Rectal smooth muscle tissue (tissue), 1 donor: Measurements from ENCODE around the gene MACROD2.

ENCODE experiments used
- H3K27ac ChIP-seq: one replicate; pipeline ENCODE4 v1.7.0; 2013; ENCODE audit warnings: low read depth, low read length, inconsistent platforms
- H3K27me3 ChIP-seq: one replicate; pipeline ENCODE4 v1.7.0; 2013; ENCODE audit warnings: low read length; ENCODE audit not compliant: control insufficient read depth, insufficient read depth
- H3K36me3 ChIP-seq: one replicate; pipeline ENCODE4 v1.7.0; 2013; ENCODE audit warnings: low read length; ENCODE audit not compliant: control insufficient read depth, insufficient read depth
- H3K4me1 ChIP-seq: one replicate; pipeline ENCODE4 v1.7.0; 2013; ENCODE audit warnings: low read length; ENCODE audit not compliant: control insufficient read depth, insufficient read depth
- H3K4me3 ChIP-seq: one replicate; pipeline ENCODE4 v1.7.0; 2013; ENCODE audit warnings: low read length
- H3K9ac ChIP-seq: one replicate; pipeline ENCODE4 v1.7.0; 2013; ENCODE audit warnings: low read length

MACROD2 gene

GRCh38 chr20:14295770-14296309 lies 300.5 kb downstream of the MACROD2 start:
- H3K27me3 ChIP-seq = no peaks in the 10 kb centered on the region
- H3K4me1 ChIP-seq = no peaks in the 10 kb centered on the region
- H3K4me3 ChIP-seq = no peak overlapping the region
- H3K36me3 ChIP-seq = no peaks in the 10 kb centered on the region
- H3K27ac ChIP-seq = no peak overlapping the region
- no peak overlapping the region for H3K9ac ChIP-seq

DNA sequence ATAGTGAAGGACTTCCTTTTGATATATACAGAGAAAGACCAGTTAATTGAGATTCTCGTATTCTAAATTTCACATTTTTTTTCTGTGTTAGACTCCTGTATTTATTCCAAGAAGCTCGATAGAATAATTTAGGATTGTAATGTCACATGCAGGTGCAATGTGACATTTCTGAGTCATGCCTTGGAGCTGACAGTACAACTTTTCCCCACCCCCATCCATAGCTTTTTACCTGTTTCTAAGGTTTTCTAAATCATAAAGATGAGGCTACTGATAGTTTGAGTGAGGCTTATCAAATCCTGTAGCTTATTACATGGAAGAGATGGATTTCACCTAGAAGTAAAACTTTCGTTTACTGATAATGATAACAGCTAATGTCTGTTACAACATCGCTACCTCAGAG lies 304.5 kb downstream of the MACROD2 start:
- no peaks in the 10 kb centered on the region for H3K27me3 ChIP-seq
- H3K4me1 ChIP-seq = no peaks in the 10 kb centered on the region
- H3K9ac ChIP-seq = no peak overlapping the region
- no peak overlapping the region for H3K27ac ChIP-seq
- no peak overlapping the region for H3K4me3 ChIP-seq
- no peaks in the 10 kb centered on the region for H3K36me3 ChIP-seq

GRCh38 chr20:14303106-14303505 lies 307.8 kb downstream of the MACROD2 start:
- Histone ChIP-seq H3K27ac (no peak overlapping the region), H3K27me3 (no peaks in the 10 kb centered on the region), H3K4me1 (peaks cover 3% of the 10 kb centered on the region), H3K9ac (no peak overlapping the region), H3K36me3 (no peaks in the 10 kb centered on the region), H3K4me3 (no peak overlapping the region)

DNA sequence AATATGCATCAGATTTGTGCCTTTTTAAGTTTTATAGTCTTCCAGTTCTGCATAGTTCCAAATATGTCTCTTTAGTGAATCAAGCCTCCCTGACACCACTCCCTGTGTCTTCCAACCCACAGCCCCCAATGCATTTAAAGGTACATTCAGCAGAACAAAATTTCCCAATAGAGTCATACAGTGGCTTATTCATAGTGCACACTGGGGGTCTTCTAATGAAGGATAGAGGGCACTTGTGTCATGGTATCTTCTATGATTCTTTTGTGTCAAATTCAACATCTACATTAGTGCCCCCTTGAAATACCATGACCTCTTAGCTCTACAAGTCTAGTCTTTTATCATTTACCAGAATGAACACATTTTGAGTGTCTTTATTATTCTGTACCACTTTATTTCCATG lies 308.3 kb downstream of the MACROD2 start:
- Histone ChIP-seq H3K9ac (no peak overlapping the region), H3K27ac (no peak overlapping the region), H3K27me3 (no peaks in the 10 kb centered on the region), H3K4me3 (no peak overlapping the region), H3K4me1 (peaks cover 3% of the 10 kb centered on the region), H3K36me3 (no peaks in the 10 kb centered on the region)

- Histone ChIP-seq H3K36me3 (no peaks in the 10 kb centered on the region), H3K27ac (no peak overlapping the region), H3K4me1 (peaks cover 3% of the 10 kb centered on the region), H3K4me3 (no peak overlapping the region), H3K9ac (no peak overlapping the region), H3K27me3 (no peaks in the 10 kb centered on the region)
Observed at GRCh38 chr20:14304472-14304871, 309.2 kb downstream of the MACROD2 start.

- Histone ChIP-seq H3K9ac (no peak overlapping the region), H3K4me1 (peaks cover 6% of the 10 kb centered on the region), H3K27ac (no peak overlapping the region), H3K4me3 (no peak overlapping the region), H3K36me3 (no peaks in the 10 kb centered on the region), H3K27me3 (no peaks in the 10 kb centered on the region)
Observed at GRCh38 chr20:14307956-14308355, 312.6 kb downstream of the MACROD2 start.

DNA sequence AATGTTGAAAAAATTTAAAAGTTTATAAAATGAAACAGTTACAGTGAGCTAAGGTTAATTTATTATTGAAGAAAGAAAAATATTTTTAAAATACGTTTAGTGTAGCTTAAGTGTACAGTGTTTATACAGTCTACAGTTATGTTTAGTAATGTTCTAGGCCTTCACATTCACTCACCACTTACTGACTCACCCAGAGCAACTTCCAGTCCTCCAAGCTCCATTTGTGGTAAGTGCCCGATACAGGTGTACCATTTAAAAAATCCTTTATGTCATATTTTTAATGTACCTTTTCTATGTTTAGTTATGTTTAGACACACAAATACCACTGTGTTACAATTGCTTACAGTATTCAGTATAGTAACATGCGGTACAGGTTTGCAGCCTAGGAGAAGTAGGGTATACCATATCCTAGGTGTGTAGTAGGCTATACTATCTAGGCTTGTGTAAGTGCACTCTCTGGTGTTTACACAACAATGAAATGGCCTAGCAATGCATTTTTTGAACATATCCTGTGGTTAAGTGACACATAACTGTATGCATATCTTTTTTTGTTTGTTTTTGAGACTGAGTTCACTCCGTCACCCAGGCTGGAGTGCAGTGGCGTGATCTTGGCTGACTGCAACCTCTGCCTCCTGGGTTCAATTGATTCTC lies 315.8 kb downstream of the MACROD2 start:
- no peak overlapping the region for H3K9ac ChIP-seq
- H3K27ac ChIP-seq = peak overlapping the region; percentile 49

GRCh38 chr20:14312001-14312400 lies 316.7 kb downstream of the MACROD2 start:
- no peak overlapping the region for H3K27ac ChIP-seq

More for the DNA sequence above, 315.8 kb downstream of the MACROD2 start:
- Histone ChIP-seq H3K36me3 (no peaks in the 10 kb centered on the region), H3K27me3 (no peaks in the 10 kb centered on the region), H3K4me1 (peaks cover 12% of the 10 kb centered on the region), H3K4me3 (no peak overlapping the region)

DNA sequence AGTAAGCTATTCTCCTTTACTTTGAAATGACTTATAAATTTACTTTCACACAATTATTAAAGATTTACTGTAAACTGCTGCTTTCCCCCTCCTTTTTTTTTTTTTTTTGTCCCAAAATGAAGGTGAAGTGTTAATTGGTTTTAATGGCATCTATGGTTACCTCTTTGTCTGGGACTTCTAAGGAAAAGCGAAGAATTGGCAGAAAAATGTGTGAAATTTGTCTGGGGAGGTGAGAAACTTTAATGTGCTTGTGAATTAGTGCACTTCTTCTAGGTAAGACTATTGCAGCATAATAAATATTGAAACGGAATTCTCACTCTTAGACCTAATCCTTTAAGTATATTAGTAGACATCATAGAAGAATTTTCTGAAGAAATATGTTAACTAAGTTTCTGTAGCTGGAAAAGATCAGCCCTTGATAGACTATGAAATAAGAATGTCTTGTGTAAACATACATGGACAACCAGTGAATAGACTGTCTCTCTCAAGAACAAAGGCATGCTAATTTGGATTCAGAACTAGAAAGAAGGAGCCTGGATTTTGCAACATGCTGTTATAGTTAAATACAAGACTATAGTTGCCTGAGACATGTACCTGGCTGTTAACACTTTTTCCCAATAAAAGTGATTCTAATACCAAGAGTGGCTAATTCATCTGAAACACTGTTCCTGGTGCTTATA lies 318.2 kb downstream of the MACROD2 start:
- H3K27me3 ChIP-seq = no peaks in the 10 kb centered on the region
- no peaks in the 10 kb centered on the region for H3K36me3 ChIP-seq
- H3K9ac ChIP-seq = no peak overlapping the region
- no peak overlapping the region for H3K27ac ChIP-seq
- peaks cover 9% of the 10 kb centered on the region for H3K4me1 ChIP-seq
- no peak overlapping the region for H3K4me3 ChIP-seq

More at GRCh38 chr20:14312001-14312400, 316.7 kb downstream of the MACROD2 start:
- H3K36me3 ChIP-seq = no peaks in the 10 kb centered on the region
- no peaks in the 10 kb centered on the region for H3K27me3 ChIP-seq
- peaks cover 12% of the 10 kb centered on the region for H3K4me1 ChIP-seq
- H3K9ac ChIP-seq = no peak overlapping the region
- no peak overlapping the region for H3K4me3 ChIP-seq

DNA sequence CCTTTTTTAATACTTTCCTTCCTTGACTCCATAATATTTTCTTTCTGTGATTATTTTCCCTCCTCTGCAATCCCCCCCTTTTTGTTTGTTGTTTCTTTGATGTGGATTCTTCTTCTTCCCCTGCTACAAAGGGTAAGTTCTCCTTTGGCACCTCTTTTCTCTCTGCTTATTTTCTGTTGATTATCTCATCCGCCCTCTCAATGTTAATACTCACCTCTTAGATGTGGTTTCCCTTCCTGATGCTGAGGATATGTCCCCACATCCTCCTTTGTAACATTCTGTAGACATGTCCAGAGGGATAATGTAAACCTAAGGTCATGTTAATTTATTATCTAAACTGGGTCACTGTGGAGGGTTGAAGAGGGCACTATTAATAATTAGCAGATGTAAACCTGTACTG lies 324.4 kb downstream of the MACROD2 start:
- Histone ChIP-seq H3K9ac (no peak overlapping the region), H3K36me3 (no peaks in the 10 kb centered on the region), H3K4me3 (no peak overlapping the region), H3K27ac (no peak overlapping the region), H3K27me3 (no peaks in the 10 kb centered on the region), H3K4me1 (peaks cover 1% of the 10 kb centered on the region)

DNA sequence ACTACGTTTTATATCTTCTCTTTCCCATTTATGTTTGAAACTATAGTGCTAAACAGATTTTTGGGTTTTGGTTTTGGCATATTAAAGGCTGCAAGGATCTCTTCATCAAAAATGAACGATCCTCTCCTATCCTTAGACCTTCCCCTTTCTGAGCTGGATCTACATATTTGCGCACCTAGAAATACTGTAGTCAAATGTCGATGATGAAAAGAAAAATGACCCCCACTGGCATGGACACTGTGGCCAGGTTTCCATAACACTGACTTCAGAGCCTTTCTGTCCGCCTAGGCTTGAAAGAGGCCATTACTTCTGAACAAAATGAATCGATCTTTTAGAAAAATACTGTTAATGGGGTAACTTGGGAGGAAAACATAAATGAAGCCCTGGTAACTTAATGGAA lies 336.3 kb downstream of the MACROD2 start:
- Histone ChIP-seq H3K9ac (no peak overlapping the region), H3K27me3 (no peaks in the 10 kb centered on the region), H3K36me3 (no peaks in the 10 kb centered on the region), H3K4me1 (peaks cover 2% of the 10 kb centered on the region), H3K4me3 (no peak overlapping the region), H3K27ac (no peak overlapping the region)

GRCh38 chr20:14332866-14333265 lies 337.6 kb downstream of the MACROD2 start:
- Histone ChIP-seq H3K36me3 (no peaks in the 10 kb centered on the region), H3K9ac (no peak overlapping the region), H3K27ac (peak overlapping the region; percentile 21), H3K27me3 (no peaks in the 10 kb centered on the region), H3K4me1 (peaks cover 2% of the 10 kb centered on the region), H3K4me3 (no peak overlapping the region)

DNA sequence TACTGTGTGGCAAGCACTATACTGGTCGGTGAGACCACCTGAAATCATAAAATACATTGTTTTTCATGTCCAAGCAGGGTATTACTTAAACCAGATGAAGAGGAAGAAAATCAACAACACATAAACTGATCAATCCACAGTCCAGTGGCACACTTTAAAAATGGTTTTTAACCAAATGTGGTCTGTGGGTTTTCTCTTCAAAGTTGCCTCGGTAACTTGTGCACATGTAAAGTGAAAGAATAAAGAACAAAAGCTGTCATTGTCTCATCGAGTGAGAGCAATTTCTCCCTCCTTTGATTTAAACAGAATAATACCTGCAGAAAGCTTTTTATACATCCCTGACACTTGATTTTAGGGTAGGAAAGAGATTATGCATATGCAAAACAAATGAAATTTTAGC lies 338.4 kb downstream of the MACROD2 start:
- Histone ChIP-seq H3K4me3 (peak overlapping the region; percentile 35), H3K27ac (no peak overlapping the region), H3K27me3 (no peaks in the 10 kb centered on the region), H3K4me1 (peaks cover 2% of the 10 kb centered on the region), H3K36me3 (no peaks in the 10 kb centered on the region), H3K9ac (no peak overlapping the region)
